HepG2 (cell line): ENCODE measurements around the gene CCDC117. TPM values are rescaled to one million over a fixed set of nuclear protein-coding genes. Genes with fewer than 3 reads are reported as not detected.
A peak's percentile ranks its signal among the peaks of the same experiment; 100 is the strongest.

Source experiments
- ELF1 ChIP-seq: sonication (generic); formaldehyde crosslinking; IDR thresholded peaks from 2 replicates; pipeline ENCODE4 v1.4.0; 2020; ENCODE audit warnings: missing genetic modification reagents
- FOXP1 ChIP-seq, 2 experiments: fragments of 450-650 bp in 1 of 2; IDR thresholded peaks; 2 replicates each; pipeline ENCODE4 v1.6.1; 2017 to 2018; ENCODE audit warnings: antibody characterized with exemption in 1 of 2
- GABPB1 ChIP-seq: IDR thresholded peaks from 2 replicates; pipeline ENCODE4 v1.6.1; 2016; ENCODE audit warnings: mild to moderate bottlenecking, missing genetic modification reagents, moderate library complexity, missing compliant biosample characterization
- GATAD1 ChIP-seq: IDR thresholded peaks from 2 replicates; pipeline ENCODE4 v1.6.1; 2016; ENCODE audit warnings: missing genetic modification reagents, missing compliant biosample characterization
- GFI1 ChIP-seq: sonication (generic); formaldehyde crosslinking; IDR thresholded peaks from 2 replicates; pipeline ENCODE4 v1.5.0; 2020; ENCODE audit warnings: missing genetic modification reagents, mild to moderate bottlenecking, borderline replicate concordance
- GPBP1L1 ChIP-seq: sonication (generic); formaldehyde crosslinking; IDR thresholded peaks from 2 replicates; pipeline ENCODE4 v1.5.0; 2020; ENCODE audit warnings: mild to moderate bottlenecking, missing genetic modification reagents
- JUN ChIP-seq: sonication (generic); formaldehyde crosslinking; IDR thresholded peaks from 2 replicates; pipeline ENCODE4 v1.4.0; 2020; ENCODE audit warnings: mild to moderate bottlenecking, missing genetic modification reagents
- MIXL1 ChIP-seq: IDR thresholded peaks from 2 replicates; pipeline ENCODE4 v1.6.1; 2016
- MYPOP ChIP-seq: sonication (generic); formaldehyde crosslinking; IDR thresholded peaks from 2 replicates; pipeline ENCODE4 v1.8.1; 2023; ENCODE audit warnings: mild to moderate bottlenecking, moderate library complexity, missing genetic modification reagents
- NCOA2 ChIP-seq: sonication (generic); formaldehyde crosslinking; IDR thresholded peaks from 2 replicates; pipeline ENCODE4 v1.8.0; 2022; ENCODE audit warnings: inconsistent platforms
- NCOR1 ChIP-seq: fragments of 200-600 bp; sonication (generic); IDR thresholded peaks from 2 replicates; pipeline ENCODE4 v1.7.0; 2017; ENCODE audit warnings: antibody characterized with exemption, low read length, borderline replicate concordance
- NR2F6 ChIP-seq, 2 experiments: IDR thresholded peaks; 2 replicates each; pipeline ENCODE4 v1.6.1; 2016; ENCODE audit warnings: antibody characterized with exemption in 1 of 2, mild to moderate bottlenecking in 1 of 2
- PITX1 ChIP-seq: sonication (generic); formaldehyde crosslinking; IDR thresholded peaks from 2 replicates; pipeline ENCODE4 v1.5.1; 2020; ENCODE audit warnings: mild to moderate bottlenecking, missing genetic modification reagents
- RBM39 ChIP-seq: fragments of 200-400 bp; formaldehyde crosslinking; IDR thresholded peaks from one replicate; pipeline ENCODE4 v1.6.1; 2018; ENCODE audit warnings: antibody characterized with exemption, mild to moderate bottlenecking, low read depth, low read length; ENCODE audit not compliant: poor library complexity, severe bottlenecking
- SALL1 ChIP-seq: sonication (generic); formaldehyde crosslinking; IDR thresholded peaks from 2 replicates; pipeline ENCODE4 v1.8.0; 2022; ENCODE audit warnings: mild to moderate bottlenecking, missing genetic modification reagents
- YEATS2 ChIP-seq: sonication (generic); formaldehyde crosslinking; IDR thresholded peaks from 2 replicates; pipeline ENCODE4 v1.4.0; 2020; ENCODE audit warnings: missing genetic modification reagents, borderline replicate concordance
- ZBTB42 ChIP-seq: sonication (generic); formaldehyde crosslinking; IDR thresholded peaks from 2 replicates; pipeline ENCODE4 v1.5.0; 2020; ENCODE audit warnings: mild to moderate bottlenecking, missing genetic modification reagents
- ZFP36L2 ChIP-seq: sonication (generic); formaldehyde crosslinking; IDR thresholded peaks from 2 replicates; pipeline ENCODE4 v1.4.0; 2020; ENCODE audit warnings: missing genetic modification reagents
- ZNF121 ChIP-seq: sonication (generic); formaldehyde crosslinking; IDR thresholded peaks from 2 replicates; pipeline ENCODE4 v1.5.0; 2020; ENCODE audit warnings: mild to moderate bottlenecking, missing genetic modification reagents
- ZNF124 ChIP-seq: sonication (generic); formaldehyde crosslinking; IDR thresholded peaks from 2 replicates; pipeline ENCODE4 v1.4.0; 2020; ENCODE audit warnings: missing genetic modification reagents
- ZNF547 ChIP-seq: sonication (generic); formaldehyde crosslinking; IDR thresholded peaks from 2 replicates; pipeline ENCODE4 v1.5.1; 2020; ENCODE audit warnings: mild to moderate bottlenecking, missing genetic modification reagents
- ZNF589 ChIP-seq: sonication (generic); formaldehyde crosslinking; conservative IDR thresholded peaks from 2 replicates; pipeline ENCODE4 v1.8.0; 2022; ENCODE audit warnings: mild to moderate bottlenecking, moderate library complexity, missing genetic modification reagents
- ZNF768 ChIP-seq: sonication (generic); formaldehyde crosslinking; IDR thresholded peaks from 2 replicates; pipeline ENCODE4 v1.4.0; 2020; ENCODE audit warnings: missing genetic modification reagents
- polyA plus RNA-seq, 8 experiments: library from polyadenylated mRNA; depleted of rRNA in 3 of 8; stranded (reverse) in 7 of 8; unstranded in 1 of 8; fragments of >200 nt; fragmentation: Illumina TruSeq in 4 of 8; extraction: Trizol in 4 of 8; gene quantifications; 2 replicates each; pipeline versions ENCODE4 v1.2.1 to v1.2.3, GENCODE V29; 2011 to 2016; ENCODE audit warnings: low read depth in 4 of 8, missing spikeins in 1 of 8, mixed read lengths in 1 of 8; ENCODE audit not compliant: insufficient read depth in 1 of 8
- total RNA-seq, 5 experiments: library from RNA; depleted of rRNA; stranded (reverse); fragments of >200 nt; fragmentation: Illumina TruSeq; extraction: Trizol; gene quantifications; 2 replicates each; pipeline ENCODE4 v1.2.3, GENCODE V29; 2016; ENCODE audit warnings: low read depth in 1 of 5
- TF ChIP-seq, protein P1 (sequence below): sonication (generic); formaldehyde crosslinking; IDR thresholded peaks from 2 replicates; pipeline ENCODE4 v1.5.1; 2020; ENCODE audit warnings: missing genetic modification reagents, mild to moderate bottlenecking, borderline replicate concordance
- TF ChIP-seq, protein P2 (sequence below): sonication (generic); formaldehyde crosslinking; conservative IDR thresholded peaks from 2 replicates; pipeline ENCODE4 v1.4.0; 2020; ENCODE audit warnings: missing genetic modification reagents
- TF ChIP-seq, protein P3 (sequence below): sonication (generic); formaldehyde crosslinking; IDR thresholded peaks from 2 replicates; pipeline ENCODE4 v1.5.0; 2020; ENCODE audit warnings: missing genetic modification reagents

CCDC117 gene
- total and polyA plus RNA-seq, 2 of the 13 experiments (the other 11 are each of a cell fraction or from before 2014, with no cell fraction given): 12.6 to 34.2 TPM

DNA sequence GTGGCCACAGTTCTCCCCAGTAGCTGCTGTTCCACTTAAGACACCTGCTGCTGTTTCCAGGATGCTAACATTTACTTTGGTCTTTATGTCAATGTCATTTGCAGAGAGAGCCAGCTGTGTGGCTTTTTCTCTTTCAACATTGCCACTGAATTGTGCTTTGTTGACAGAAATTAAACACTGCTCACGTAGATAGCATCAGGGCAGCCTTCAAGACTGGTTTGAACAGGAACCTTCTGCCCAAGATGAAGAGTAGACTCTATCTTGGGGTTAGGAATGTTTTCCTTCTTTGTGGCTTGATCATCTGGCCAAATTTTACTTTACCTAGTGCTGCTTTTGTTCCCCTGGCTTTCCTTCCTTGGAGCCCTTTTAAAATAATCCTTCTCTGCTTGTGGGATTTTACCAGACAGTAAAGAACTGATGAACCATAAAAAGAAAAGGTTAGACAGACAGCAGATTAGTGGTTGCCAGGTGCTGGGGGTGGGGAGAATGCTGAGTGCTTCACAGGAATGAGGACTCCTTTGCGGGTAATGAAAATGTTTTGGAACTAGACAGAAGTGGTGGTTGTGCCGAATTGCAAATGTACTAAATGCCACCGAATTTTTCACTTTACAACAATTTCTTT is 50.5 kb downstream of the CCDC117 start (continued):
- TF ChIP-seq GPBP1L1 (CRISPR knock-in tag) (no peak), ELF1 (CRISPR knock-in tag) (peak; percentile 26; the same call in 1 of the 2 replicates), ZFP36L2 (CRISPR knock-in tag) (no peak), ZNF589 (CRISPR knock-in tag) (no peak), GFI1 (CRISPR knock-in tag) (no peak), PITX1 (CRISPR knock-in tag) (0 out of 2 replicates have a peak, but pooled peaks have one; percentile 46), GABPB1 (CRISPR knock-in tag) (no peak), YEATS2 (CRISPR knock-in tag) (no peak), ZNF768 (peak; percentile 17; the same call in 1 of the 2 replicates), MIXL1 (CRISPR knock-in tag) (0 out of 2 replicates have a peak, but pooled peaks have one; percentile 58), ZNF124 (CRISPR knock-in tag) (0 out of 2 replicates have a peak, but pooled peaks have one; percentile 28), FOXP1 (IDR thresholded peaks at IDR 0.05) (no peak), FOXP1 (CRISPR knock-in tag; IDR thresholded peaks at IDR 0.05) (peak; percentile 57; the same call in 1 of the 2 replicates), ZNF121 (CRISPR knock-in tag) (peak; percentile 88), NCOA2 (CRISPR knock-in tag) (peak; percentile 83), ZBTB42 (CRISPR knock-in tag) (no peak), GATAD1 (peak; percentile 42; the same call in 1 of the 2 replicates), ZNF547 (no peak), MYPOP (no peak), JUN (no peak), RBM39 (no peak), NR2F6 (IDR thresholded peaks at IDR 0.05) (no peak), NR2F6 (CRISPR knock-in tag; IDR thresholded peaks at IDR 0.05) (peak; percentile 51; the same call in 1 of the 2 replicates), SALL1 (CRISPR knock-in tag) (peak; percentile 39; the same call in 1 of the 2 replicates), NCOR1 (no peak)
- TF ChIP-seq, protein P1, sequence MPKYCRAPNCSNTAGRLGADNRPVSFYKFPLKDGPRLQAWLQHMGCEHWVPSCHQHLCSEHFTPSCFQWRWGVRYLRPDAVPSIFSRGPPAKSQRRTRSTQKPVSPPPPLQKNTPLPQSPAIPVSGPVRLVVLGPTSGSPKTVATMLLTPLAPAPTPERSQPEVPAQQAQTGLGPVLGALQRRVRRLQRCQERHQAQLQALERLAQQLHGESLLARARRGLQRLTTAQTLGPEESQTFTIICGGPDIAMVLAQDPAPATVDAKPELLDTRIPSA (CRISPR knock-in tag): no peak
- TF ChIP-seq, protein P2, sequence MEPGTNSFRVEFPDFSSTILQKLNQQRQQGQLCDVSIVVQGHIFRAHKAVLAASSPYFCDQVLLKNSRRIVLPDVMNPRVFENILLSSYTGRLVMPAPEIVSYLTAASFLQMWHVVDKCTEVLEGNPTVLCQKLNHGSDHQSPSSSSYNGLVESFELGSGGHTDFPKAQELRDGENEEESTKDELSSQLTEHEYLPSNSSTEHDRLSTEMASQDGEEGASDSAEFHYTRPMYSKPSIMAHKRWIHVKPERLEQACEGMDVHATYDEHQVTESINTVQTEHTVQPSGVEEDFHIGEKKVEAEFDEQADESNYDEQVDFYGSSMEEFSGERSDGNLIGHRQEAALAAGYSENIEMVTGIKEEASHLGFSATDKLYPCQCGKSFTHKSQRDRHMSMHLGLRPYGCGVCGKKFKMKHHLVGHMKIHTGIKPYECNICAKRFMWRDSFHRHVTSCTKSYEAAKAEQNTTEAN (CRISPR knock-in tag): 0 out of 2 replicates have a peak, but pooled peaks have one; percentile 12
- TF ChIP-seq, protein P3, sequence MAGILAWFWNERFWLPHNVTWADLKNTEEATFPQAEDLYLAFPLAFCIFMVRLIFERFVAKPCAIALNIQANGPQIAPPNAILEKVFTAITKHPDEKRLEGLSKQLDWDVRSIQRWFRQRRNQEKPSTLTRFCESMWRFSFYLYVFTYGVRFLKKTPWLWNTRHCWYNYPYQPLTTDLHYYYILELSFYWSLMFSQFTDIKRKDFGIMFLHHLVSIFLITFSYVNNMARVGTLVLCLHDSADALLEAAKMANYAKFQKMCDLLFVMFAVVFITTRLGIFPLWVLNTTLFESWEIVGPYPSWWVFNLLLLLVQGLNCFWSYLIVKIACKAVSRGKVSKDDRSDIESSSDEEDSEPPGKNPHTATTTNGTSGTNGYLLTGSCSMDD: no peak
